Stimulated activated CD8-positive, alpha-beta memory T cell treated with anti-CD3 and anti-CD28 coated beads, Interleukin-15, amount 100 ng/mL, for 4 hours (primary cell): ENCODE measurements around the gene CD34.
"Not testable (repeated sequence)": the region's sequence is repeated elsewhere in the genome, so short reads cannot be mapped to it uniquely, and the experiment has no call there.

Experiments
- DNase-seq, 2 donors: peaks; one replicate each; pipeline ENCODE4 v3.0.0-alpha.2; 2020; ENCODE audit warnings: low read depth in 2 of 2

The CD34 gene

DNA sequence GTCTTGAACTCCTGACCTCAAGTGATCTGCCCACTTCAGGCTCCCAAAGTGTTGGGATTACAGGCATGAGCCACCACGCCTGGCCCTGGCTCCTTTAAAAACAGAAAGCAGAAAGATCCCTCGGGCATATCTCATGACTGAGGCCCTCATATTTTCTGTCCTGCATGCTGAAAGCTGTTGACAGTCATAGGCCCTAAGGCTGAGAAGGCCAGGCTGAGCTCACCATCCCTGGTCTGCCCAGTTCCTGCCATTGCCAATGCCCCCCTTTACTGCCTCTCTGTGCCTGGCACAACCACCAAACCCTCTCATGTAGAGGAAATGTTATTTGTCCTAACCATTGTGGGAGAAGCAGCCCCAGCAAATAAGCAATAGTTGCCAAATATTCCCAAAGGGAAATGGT, 12.7 kb downstream of the CD34 start:
- DNase-seq, result no peak

DNA sequence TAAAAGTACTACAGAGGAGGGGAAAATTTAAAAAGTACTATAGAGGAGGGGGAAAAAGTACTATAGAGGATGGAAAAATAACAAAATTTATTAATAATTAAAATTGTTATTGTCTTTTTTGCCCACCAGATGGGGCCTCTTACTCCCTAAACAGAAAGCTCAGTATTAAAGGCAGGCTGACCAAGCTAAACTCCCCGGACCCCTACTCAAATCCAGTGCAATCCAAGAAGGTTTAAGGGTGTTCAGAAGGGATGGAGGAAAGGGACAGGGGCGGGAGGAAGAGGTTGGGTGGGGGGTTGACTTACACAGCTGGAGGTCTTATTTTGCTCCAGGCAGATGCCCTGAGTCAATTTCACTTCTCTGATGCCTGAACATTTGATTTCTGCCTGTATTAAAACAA, 13.7 kb downstream of the CD34 start:
- DNase-seq, result no peak

- no peak for DNase-seq
Measured at GRCh38 chr1:207896547-207896946, 14.4 kb downstream of the CD34 start.

GRCh38 chr1:207894704-207895103, 16.2 kb downstream of the CD34 start:
- DNase-seq, result no peak

DNA sequence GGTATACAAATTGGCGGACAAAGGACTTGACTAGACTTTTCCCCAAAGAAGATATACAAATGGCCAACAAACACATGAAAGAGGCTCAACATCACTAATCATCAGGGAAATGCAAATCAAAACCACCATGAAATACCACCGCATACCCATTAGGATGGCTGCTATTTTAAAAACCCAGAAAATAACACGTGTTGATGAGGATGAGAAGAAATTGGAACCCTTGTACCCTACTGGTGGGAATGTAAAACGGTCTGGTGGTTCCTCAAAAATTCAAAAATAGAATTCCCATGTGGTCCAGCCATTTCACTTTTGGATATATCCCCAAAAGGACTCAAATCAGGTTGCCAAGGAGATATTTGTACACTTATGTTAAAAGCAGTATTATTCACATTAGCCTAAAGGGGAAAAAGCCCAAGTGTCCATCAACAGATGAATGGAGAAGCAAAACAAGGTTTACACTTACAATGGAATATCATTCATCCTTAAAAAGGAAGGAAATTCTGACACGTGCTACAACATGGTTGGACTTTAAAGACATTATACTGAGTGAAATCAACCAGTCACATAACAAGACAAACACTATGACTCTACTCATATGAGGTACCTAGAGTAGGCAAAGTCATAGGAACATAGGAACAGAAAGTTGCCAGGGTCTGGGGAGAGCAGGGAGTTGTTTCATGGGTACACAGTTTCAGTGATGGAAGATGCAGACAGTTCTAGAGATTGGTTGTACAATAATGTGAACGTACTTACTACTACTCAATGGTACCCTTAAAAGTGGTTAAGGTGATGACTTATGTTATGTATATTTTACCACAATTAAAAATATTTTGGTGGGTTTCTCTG, 17.0 kb downstream of the CD34 start:
- DNase-seq, result no peak

GRCh38 chr1:207892764-207893163, 18.2 kb downstream of the CD34 start:
- no peak for DNase-seq

DNA sequence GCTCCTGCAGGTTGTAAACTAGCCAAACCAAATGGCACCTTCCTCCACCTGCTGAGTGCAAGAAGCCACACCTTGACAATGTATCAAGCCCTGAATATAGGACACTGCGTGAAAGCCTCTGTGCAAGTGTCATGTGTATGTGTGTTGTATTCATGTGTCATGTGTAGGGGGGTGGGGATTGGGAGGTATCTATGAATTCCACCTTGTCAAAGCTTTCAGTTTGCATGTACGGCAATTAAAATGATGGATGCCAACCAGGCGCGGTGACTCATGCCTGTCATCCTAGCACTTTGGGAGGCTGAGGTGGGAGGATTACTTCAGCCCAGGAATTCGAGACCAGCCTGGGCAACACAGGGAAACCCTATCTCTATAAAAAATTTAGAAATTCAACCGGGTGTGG, 19.8 kb downstream of the CD34 start:
- no peak for DNase-seq

GRCh38 chr1:207890136-207890738, 20.7 kb downstream of the CD34 start:
- DNase-seq, result no peak

DNA sequence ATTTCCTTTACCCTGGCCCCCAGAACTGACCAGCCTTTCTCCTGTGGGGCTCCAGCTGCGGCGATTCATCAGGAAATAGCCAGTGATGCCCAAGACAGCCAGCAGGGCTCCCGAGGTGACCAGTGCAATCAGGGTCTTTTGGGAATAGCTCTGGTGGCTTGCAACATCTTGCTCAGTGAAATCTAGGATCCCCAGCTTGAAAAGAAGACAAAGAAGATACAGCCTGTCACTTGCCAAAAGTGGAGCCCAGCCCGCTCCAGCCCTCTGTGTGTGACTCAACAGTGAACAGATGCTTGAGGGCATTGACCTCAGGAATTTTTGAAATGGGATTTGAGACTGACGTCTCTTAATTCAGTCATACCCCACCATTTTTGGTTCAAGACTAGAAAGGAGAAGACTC, 22.3 kb downstream of the CD34 start:
- no peak for DNase-seq

DNA sequence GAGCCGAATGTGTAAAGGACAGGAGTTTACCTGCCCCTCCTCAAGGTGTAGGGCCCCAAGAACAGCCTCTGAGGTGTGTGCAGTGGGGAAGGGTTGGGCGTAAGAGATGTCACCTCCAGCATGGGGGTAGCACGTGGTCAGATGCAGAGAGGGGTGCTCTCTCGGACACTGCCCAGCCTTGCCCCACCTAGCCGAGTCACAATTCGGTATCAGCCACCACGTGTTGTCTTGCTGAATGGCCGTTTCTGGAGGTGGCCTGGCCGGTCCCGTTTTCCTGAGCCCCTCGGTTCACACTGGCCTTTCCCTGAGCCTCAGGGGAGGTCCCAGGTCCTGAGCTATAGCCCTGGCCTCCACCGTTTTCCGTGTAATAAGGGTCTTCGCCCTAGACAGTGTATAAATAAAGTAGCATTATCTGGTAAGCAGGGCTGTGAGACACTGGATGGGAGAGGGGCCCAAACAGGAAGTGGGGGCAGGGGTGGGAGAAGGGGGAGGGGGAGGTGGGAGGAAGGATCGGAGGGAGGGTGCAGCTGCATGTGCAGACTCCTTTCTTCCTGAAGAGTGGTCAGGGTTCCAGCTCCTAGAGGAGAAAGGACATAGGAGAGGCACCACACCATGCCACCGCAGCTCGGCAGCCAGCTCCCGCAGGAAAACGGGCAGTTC, 23.3 kb downstream of the CD34 start:
- DNase-seq, result no peak

DNA sequence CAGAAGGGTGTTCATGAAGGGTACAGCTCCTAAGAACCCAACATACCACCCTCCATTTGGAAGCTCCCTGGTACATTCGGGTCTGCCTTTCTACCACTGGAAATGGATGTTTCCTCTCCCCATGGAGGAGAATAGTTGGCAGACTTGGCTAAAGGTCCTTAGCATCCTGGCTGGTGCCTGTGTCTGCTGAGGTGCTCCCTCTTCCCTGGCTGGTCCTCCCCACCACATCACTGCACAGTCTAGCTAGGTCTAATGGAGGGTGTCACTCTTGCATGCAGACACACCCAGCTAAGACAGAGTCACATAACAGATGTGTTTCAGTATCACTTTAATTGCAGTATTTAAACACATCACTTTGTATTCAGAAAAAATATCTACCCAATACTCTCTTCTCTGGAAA, 24.7 kb downstream of the CD34 start:
- DNase-seq, result no peak

- DNase-seq, result no peak
Measured at GRCh38 chr1:207885129-207886032, 25.5 kb downstream of the CD34 start.

DNA sequence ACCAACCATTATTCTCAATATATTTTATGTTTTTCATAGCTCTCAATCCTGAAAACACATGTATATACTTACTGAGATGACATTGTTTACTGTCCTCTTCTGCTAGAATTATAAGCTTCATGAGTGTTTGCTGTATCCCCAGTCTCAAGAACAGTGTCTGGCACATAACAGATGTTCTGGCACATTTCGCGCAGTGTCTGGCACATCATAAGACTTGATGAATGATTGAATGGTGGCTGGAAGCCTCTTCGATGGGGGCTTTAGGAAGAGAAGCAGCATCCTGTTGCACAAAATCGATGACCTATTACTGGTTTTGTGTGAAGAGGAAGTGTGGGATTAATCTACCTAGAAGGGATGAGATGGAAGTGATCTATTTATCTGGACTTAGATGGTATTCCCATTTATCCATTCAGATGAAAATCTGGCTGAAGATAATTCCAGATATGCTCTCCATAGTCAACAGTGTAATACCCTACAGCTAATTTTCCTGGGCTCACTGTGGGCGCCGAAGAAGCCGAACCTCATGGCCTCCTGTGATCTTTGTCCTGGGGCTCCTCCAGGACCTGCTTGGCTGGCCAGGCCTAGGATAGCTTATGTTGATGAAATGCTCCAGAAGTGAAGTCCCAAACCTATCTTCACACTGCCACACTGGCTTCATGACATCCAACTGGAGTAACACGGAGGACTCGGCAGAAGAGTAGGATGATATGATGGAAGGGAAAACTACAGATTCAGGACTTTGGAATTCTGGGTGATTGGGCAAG, 26.5 kb downstream of the CD34 start:
- DNase-seq, result no peak

DNA sequence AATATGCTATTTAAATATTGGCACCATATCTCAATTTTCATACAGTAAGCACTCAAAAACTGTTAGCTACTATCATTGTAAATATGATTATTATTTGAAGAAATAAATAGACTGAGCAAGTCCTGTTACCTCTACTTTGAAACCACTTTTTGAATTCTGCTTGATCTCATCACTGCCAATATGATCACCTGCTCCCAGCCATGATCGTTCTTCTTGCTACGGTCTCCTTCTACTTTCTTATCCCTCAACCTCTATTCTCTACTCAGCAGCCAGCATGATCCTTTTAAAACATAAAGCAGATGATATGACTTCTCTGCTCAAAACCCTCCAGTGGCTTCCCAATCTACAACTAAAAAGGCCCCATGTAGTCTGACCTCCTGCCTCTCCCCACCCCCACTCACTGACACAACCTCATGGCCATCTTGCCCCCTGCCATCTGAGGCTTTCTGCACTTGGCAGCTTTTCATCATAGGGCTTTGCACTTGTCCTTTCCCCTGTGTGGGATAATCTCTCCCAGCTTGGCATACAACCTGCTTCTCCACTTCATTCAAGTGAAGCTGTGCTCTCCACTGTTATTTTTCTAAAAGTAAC, 27.2 kb downstream of the CD34 start:
- no peak for DNase-seq

- DNase-seq, result no peak
Measured at GRCh38 chr1:207883104-207883651, 27.7 kb downstream of the CD34 start.

DNA sequence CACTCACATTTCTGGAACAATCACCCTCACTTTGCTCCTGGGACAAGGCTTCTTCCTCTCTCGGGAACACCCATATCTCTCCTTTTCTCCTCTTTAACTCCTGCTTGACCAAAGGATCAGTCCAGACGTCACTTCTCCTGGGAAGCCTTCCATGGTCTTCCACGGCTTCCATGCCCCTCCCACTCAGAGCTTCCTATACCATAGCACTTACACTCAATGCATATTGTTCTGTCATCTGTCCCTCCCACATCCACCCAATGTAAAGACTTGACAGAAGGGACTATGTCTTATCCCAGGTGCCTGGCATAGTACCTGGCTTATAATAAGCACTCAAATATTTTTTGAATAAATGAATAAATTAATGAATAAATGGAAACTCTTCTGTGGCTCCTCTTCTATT, 28.2 kb downstream of the CD34 start:
- no peak for DNase-seq

GRCh38 chr1:207878939-207879338, 32.0 kb downstream of the CD34 start:
- no peak for DNase-seq

- DNase-seq, result not testable (repeated sequence)
Measured at GRCh38 chr1:207877914-207878313, 33.0 kb downstream of the CD34 start.

DNA sequence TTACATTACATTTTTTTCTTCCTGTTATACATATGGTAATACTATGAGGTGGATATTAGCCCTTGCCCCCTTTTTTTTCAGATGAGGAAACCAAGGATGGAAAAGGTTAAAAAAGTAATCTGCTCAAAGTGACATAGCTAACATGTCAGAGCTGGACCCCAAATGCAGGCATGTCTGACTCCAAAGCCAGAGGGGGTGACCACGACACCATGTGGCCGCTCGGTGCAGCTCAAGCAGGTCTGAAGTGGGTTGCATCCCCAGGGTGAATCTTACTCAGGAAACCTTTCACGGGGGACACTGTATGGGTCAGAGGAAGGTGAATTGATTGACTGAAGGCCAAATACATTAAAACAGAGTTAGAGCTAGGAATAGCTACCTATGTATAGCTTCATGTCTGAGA, 34.8 kb downstream of the CD34 start:
- DNase-seq, result no peak

GRCh38 chr1:207875532-207875931, 35.4 kb downstream of the CD34 start:
- DNase-seq, result no peak
